NCI-H2196 (cell line): ENCODE results near the gene PPP1R1B.
A peak's percentile ranks its signal among the peaks of the same experiment; 100 is the strongest.

Experiments
- DNase-seq: peaks from one replicate; lab custom pipeline; 2025; ENCODE audit not compliant: unreplicated experiment; lab: John Stamatoyannopoulos, UW

The PPP1R1B gene

GRCh38 chr17:39631403-39631802, 4.7 kb downstream of the PPP1R1B start:
- DNase-seq: peak; percentile 40

DNA sequence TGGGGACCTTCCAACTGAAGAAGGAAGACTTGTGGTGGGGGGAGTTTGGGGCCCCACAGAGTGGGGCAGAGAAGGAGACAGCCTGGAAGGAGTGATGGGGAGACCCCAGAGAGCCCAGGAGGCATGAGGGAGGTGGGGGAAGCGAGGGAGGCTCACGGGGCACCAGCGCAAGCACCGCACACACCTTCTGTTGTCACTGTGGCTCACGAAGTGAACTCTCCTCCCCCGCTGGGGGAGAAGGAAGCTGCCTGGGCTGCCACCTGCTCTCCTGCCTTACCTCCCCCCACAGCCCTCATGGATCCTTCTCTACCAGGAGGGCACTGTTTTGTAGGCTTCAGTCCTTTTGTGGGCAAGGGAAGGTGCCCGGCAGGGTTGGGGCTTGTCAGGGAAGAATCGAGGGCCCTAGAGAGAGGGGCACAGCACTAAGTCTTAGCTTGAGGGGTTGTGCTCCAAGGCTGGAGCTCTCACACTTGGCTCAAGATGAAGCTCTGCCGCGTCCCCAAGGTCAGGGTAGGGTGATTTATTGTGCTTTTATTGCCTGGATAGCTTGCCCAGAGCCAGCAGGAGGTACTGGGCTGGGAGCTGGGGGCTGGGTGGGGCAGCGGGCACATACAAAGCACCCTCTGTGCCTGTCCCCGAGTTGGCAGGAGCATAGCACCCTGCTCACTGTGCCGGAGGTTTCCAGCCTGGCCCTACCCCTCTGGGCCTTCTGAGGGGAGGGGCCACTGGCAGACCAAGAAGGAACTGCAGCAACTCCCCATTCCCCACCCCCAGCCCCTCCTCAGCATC, 5.6 kb downstream of the PPP1R1B start:
- DNase-seq: peak; percentile 55

GRCh38 chr17:39633570-39634183, 6.9 kb downstream of the PPP1R1B start:
- DNase-seq: no peak

- peak; percentile 40 for DNase-seq
These were observed 7.7 kb downstream of the PPP1R1B start for GRCh38 chr17:39634384-39634871.

- no peak for DNase-seq
These were observed 8.9 kb downstream of the PPP1R1B start for GRCh38 chr17:39635614-39636176.

- DNase-seq: no peak
These were observed 9.8 kb downstream of the PPP1R1B start for GRCh38 chr17:39636587-39636926.

DNA sequence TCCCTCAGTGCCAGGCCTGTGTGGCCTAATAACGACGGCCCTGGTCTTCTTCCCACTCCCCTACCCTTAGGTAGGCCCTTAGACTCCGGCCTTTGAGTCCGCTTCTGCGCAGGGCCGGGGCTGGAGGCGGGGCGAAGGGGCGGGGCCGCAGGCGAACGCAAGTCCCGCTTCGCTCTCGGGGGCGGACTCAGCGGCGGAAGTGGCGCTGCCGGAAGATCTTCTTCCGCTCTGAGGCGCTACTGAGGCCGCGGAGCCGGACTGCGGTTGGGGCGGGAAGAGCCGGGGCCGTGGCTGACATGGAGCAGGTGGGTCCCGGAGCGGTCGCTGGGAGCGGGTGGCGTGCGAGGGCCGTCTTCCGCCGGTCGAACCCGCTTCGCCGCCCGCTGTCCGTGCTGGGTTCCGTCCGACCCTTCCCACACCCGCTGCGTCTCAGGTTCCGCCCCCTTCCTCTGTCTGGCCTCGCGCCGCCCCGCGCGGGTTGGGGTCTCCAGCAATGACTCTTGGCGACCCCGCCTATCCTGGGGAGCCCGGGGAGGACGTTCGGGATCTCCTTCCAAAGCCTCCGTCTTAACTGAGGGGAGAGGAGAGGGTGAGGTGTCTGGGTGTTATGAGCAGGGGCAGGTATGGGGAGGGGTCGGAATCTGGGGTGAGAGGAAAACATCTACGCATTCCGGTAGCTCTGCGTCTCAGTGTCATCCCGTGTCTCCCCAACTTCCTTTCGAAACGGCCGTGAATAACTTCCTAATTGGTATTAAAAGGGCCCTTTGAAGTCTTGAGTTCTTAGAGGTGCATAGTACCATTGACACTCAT, 10.4 kb downstream of the PPP1R1B start, which contains the start of gene STARD3:
TSS of gene STARD3 (plus strand) at position 218 of the 810 bp plus-strand sequence. CDS start 16,388 bp downstream, outside the sequence.
- peak; percentile 64 for DNase-seq

GRCh38 chr17:39638317-39638716, 11.6 kb downstream of the PPP1R1B start:
- no peak for DNase-seq

DNA sequence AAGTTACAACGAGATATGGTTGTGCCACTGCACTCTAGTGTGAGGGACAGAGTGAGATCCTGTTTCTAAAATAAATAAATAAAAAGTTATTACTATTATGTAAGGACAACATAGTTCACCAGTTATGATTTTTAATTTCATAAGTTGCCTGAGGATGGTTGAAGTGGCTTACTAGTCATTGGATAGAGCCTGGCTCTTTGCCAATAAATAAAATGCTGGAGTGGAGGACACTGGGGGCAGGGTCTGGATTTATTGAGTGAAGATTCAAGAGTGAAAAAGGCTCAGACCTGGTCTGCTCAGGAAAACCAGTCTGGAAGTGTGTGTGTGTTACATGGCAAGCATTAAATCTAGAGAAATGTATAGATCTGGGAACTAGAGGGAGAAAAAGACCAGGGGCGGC, 12.3 kb downstream of the PPP1R1B start:
- DNase-seq: no peak

- no peak for DNase-seq
These were observed 13.1 kb downstream of the PPP1R1B start for GRCh38 chr17:39639566-39640458.

DNA sequence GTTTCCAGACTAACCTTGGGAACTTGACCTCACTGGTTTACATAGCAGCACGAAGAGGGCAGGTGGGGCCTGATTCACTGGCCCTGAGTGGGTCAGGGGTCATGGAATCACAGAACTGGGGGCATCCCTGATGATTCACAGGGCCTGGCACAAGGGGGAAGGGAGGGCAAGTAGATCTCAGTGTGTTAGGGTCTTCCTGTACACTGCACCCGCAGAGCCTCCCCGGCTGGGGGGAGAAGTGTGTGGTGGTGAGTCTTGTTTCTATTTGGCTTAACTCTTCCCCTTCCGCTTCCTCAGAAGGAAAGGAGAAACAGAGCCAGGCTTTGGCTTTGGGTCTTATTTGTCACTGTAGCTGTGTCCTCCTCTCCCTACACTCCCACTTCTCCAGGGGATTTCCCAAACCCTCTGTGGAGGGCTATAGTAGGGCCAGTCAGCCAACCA, 13.9 kb downstream of the PPP1R1B start:
- no peak for DNase-seq

GRCh38 chr17:39641097-39641496, 14.3 kb downstream of the PPP1R1B start:
- no peak for DNase-seq

DNA sequence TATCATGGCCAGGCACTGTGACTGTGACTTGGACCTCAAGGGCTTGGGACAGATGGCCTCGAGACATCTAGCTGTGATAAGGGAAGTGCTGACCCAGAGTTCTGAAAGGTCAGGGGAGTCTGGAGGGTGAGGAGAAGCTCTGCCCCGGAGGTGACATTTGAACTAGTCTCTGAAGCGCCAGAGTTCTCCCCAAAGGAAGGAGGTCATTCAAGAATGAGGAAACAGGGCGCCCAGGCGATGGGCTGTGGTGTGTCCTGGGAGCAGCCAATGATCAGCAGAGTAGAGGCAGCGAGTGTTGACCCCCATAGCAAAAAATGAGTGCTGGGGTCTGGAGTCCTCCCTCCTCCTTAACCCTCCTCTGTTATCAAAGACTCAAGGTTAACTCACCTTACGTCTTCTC, 15.1 kb downstream of the PPP1R1B start:
- DNase-seq: no peak

DNA sequence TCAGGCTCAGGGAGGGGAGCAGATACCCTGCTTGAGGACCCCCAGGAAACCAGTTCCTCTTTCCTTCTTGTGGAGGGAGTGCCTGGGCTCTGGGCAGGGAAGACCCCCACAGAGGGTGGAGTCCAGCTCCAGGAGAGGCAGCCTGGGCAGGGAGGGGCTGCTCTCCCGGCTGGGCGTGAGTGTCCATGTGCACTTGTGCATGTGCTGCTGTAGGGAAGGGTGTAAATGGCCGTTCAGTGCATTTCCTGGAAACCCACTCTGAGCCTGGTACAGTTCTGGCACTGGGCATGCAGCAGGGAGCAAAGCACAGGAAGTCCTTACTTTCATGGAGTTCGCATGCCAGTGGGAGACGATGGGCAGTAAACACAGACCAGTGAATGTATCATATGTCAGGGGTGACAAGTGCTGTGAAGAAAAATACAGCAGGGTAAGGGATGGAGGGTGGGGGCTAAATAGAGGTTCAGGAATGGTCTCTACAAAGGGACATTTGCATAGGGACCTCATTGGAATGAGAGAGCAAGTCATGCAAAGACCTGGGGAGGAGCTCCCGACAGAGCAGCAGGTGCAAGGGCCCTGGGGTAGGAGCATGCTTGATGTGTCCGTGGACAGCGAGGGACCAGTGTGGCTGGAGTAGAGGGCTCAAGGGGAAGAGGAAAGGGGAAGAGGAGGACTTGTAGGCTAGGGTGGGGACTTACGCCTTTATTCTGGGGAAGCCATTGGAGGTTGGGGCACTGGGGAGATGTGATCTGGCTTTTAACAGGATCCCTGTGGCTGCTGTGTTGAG, 15.7 kb downstream of the PPP1R1B start:
- DNase-seq: no peak

GRCh38 chr17:39643271-39643670, 16.5 kb downstream of the PPP1R1B start:
- DNase-seq: no peak

DNA sequence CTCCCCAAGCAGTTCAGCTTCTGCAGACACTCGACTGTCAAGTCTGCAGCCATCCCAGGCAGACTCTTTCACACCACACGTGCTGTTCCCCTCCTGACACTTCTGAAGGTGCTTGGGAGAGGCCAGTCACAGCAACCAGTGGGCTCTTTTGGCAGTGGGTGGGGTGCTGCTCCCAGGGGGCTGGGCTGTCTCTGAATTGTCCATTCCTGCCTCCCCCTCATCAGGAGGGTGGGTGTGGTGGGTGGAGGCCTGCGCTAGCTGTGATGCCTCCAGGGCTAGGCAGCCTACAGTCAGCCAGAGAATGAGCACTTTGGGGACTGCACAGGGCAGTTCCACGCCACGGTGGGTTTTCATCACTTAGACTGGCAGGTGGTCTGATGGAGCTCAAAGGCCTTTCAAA, 20.5 kb downstream of the PPP1R1B start:
- DNase-seq: no peak

DNA sequence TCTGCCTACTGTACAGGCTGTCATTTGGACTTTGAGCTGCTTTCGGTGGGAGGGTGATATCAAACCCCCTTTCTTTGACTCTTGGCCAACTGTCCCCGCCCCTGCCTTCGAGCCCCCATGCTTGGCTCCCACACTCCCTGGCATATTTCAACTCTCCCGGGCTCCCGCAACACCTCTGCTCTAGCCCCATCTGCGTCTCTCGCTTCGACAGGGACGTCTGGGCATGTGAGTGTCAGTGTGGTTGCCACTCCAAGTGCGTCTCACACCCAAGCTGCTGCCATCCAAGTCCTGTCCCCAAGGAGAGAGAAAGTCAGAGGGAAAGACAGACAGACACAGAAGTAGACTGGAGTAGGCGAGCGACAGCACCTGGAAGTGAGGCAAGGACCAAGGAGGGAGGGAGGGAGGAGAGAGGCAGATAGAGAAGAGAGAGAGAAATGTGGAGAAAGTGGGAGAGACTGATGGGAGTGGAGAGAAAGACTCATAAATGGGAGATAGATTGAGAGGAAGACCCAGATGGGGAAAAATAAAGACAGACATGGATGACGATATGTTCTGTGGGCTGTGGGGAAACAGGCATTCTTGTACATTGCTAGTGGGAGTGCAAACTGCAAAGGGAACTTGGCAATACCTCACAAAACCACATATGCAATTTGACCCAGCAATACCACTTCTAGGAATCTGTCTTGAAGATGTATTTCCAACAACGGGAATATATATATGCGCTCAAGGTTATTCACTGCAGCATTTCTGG, 22.0 kb downstream of the PPP1R1B start:
- DNase-seq: no peak

DNA sequence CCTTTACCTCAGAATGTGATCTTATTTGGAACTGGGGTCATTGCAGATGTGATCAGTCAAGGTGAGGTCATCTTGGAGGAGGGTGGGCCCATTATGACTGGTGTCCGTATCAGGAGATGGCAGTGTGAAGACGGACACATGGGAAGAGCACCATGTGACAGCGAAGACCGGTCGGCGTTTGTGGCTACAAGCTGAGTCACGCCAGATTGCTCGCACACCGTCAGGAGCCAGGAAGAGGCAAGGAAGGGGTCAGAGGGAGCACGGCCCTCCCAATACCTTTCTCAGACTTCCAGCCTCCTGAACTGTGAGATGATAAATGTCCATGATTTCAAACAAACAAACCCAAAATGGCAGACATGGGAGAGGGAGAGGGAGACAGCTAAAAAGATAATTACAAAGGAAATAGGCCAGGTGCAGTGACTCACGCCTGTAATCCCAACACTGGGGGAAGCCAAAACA, 23.4 kb downstream of the PPP1R1B start:
- no peak for DNase-seq
